Measurements from ENCODE around the gene SEZ6. TPM values are rescaled to one million over a fixed set of nuclear protein-coding genes. Genes with fewer than 3 reads are reported as not detected.
A peak's percentile ranks its signal among the peaks of the same experiment; 100 is the strongest.

SEZ6 gene
- total and polyA plus RNA-seq, 10 of the 15 experiments (the other 5 are each of a cell fraction or from before 2014, with no cell fraction given) = 0.05 to 0.87 (median 0.17) TPM; not detected in 4

GRCh38 chr17:28951428-28951990 is 54.3 kb downstream of the SEZ6 start, which contains the start of gene PHF12 (continued):
- TF ChIP-seq GATAD2B (conservative IDR thresholded peaks at IDR 0.05; ENCODE audit: low read depth) (peak; percentile 12; the same call in 1 of the 2 replicates), HCFC1 (IDR thresholded peaks at IDR 0.05; ENCODE audit: low read length) (peak; percentile 51), NR2C1 (IDR thresholded peaks at IDR 0.05) (peak; percentile 81), HDAC2 (IDR thresholded peaks at IDR 0.05) (no peak), SMC3 (IDR thresholded peaks at IDR 0.05; ENCODE audit: borderline replicate concordance, low read length) (no peak), MEF2A (IDR thresholded peaks at IDR 0.05; ENCODE audit: insufficient read depth, low read depth, low read length) (no peak), YBX1 (IDR thresholded peaks at IDR 0.05) (no peak), MTA2 (IDR thresholded peaks at IDR 0.05; ENCODE audit: low read depth) (no peak)

- H3K27ac ChIP-seq (ENCODE audit: control insufficient read depth, insufficient read depth) = peak overlapping the region; percentile 64
- intact Hi-C loops (cut with micrococcal nuclease; ENCODE audit: unreplicated experiment) (loop anchor here (2.0 to 5.0 kb wide), 2 partner anchors 48 to 341 kb away; partner anchors contain the start of genes DHRS13 and NUFIP2), in situ Hi-C loops (cut with MboI) (loop anchor here (10.0 kb wide), 1 partner anchor 616 kb away; the partner anchor contains the start of genes IFT20 and TNFAIP1)
- peak overlapping the region; percentile 57; the same call in 1 of the 2 replicates for H3K4me2 ChIP-seq (ENCODE audit: control insufficient read depth, insufficient read depth)
- peak overlapping the region; percentile 92 for H3K4me3 ChIP-seq
- DNase-seq (ENCODE audit: low read depth, low spot score) (no peak), ATAC-seq (no peak), FAIRE-seq (no peak)
- peaks cover 9% of the 10 kb centered on the region for H3K4me1 ChIP-seq (ENCODE audit: control insufficient read depth, insufficient read depth, low read length)
- SMC1A ChIA-PET (ENCODE audit: uncharacterized antibody, unreplicated experiment) = interaction anchor here (0.6 to 3.9 kb wide), 12 partner anchors 11 to 307 kb away, joined by 3 to 43 read pairs (median 6); partner anchors contain the start of genes RPL23A and TLCD1
- BruUV-seq (replicated peaks) = no TSS peak
- RAD21 ChIA-PET (ENCODE audit: unreplicated experiment) = interaction anchor here (0.8 to 3.5 kb wide), 13 partner anchors 13 to 231 kb away, joined by 3 to 22 read pairs (median 4); partner anchors contain the start of genes FLOT2, RPL23A and TLCD1
- peak overlapping the region; percentile 85 for H3K9ac ChIP-seq (ENCODE audit: control insufficient read depth, insufficient read depth, low read length)
- WGBS (ENCODE audit: insufficient coverage, insufficient replicate concordance, low lambda C conversion rate, missing lambda C conversion rate) = under 1% methylated on average over 36 of the region's 51 CpGs
- H2AFZ ChIP-seq (ENCODE audit: control insufficient read depth, low read depth, low read length) = peak overlapping the region; percentile 36
- H4K20me1 ChIP-seq (ENCODE audit: control insufficient read depth, insufficient read depth) = no peaks in the 10 kb centered on the region
- H3K79me2 ChIP-seq (ENCODE audit: control insufficient read depth, insufficient read depth, low read length) = peaks cover 52% of the 10 kb centered on the region
- CTCF ChIA-PET = interaction anchor here (1.1 to 4.4 kb wide), 10 partner anchors 13 to 231 kb away, joined by 4 to 92 read pairs (median 14); partner anchors contain the start of genes DHRS13, NEK8, RPL23A and TLCD1
- H3K27me3 ChIP-seq (replicated peaks in 1 of 2; ENCODE audit: control insufficient read depth in 2 of 2, insufficient read depth in 2 of 2, low read length in 1 of 2) = no peaks in the 10 kb centered on the region
- POLR2A ChIA-PET = interaction anchor here (0.5 to 2.9 kb wide), 20 partner anchors 17 to 343 kb away, joined by 3 to 24 read pairs (median 5); partner anchors contain the start of genes FAM222B, FLOT2, NEK8 and NUFIP2
- H3K9me3 ChIP-seq (replicated peaks; ENCODE audit: control insufficient read depth, insufficient read depth, low read length) = no peaks in the 10 kb centered on the region
- no peaks in the 10 kb centered on the region; a peak in 1 of 4 replicates for H3K36me3 ChIP-seq (ENCODE audit: control insufficient read depth in 2 of 2, insufficient read depth in 2 of 2, low read length in 1 of 2)
- 0 out of 2 replicates have a peak, but pooled peaks have one; percentile 58 for TF ChIP-seq BCLAF1 (IDR thresholded peaks at IDR 0.05)
- TF ChIP-seq SMARCA5 (IDR thresholded peaks at IDR 0.05) = peak; percentile 71; the same call in 1 of the 2 replicates
- TF ChIP-seq NKRF (conservative IDR thresholded peaks at IDR 0.05) = peak; percentile 56
- TF ChIP-seq JUND (IDR thresholded peaks at IDR 0.05; ENCODE audit: low read depth, low read length) = 0 out of 2 replicates have a peak, but pooled peaks have one; percentile 9
- TF ChIP-seq NFYB (IDR thresholded peaks at IDR 0.05; ENCODE audit: insufficient read depth, low read depth, low read length) = no peak
- TF ChIP-seq TBL1XR1 (IDR thresholded peaks at IDR 0.05; ENCODE audit: low read depth, low read length) = 0 out of 2 replicates have a peak, but pooled peaks have one; percentile 13
Observed at GRCh38 chr17:28950752-28951427, 54.9 kb downstream of the SEZ6 start.

All from GM12878 (cell line).